ENCODE data around the gene RARA.

The RARA gene

GRCh38 chr17:40399185-40399584 is 90.2 kb downstream of the RARA start:
- no peaks in the 10 kb centered on the region for H3K9me3 ChIP-seq (ENCODE audit: control insufficient read depth, insufficient read depth, low read length)
- no peak overlapping the region for H3K9ac ChIP-seq (ENCODE audit: low read depth, low read length)
- peaks cover 52% of the 10 kb centered on the region for H3K36me3 ChIP-seq (ENCODE audit: insufficient read depth, low read length)
- no peaks in the 10 kb centered on the region for H3K4me1 ChIP-seq (ENCODE audit: insufficient read depth, low read length)

- Histone ChIP-seq H3K4me1 (ENCODE audit: insufficient read depth, low read length) (no peaks in the 10 kb centered on the region), H3K9me3 (ENCODE audit: control insufficient read depth, insufficient read depth, low read length) (no peaks in the 10 kb centered on the region), H3K36me3 (ENCODE audit: insufficient read depth, low read length) (peaks cover 59% of the 10 kb centered on the region), H3K9ac (ENCODE audit: low read depth, low read length) (no peak overlapping the region)
Observed at GRCh38 chr17:40402668-40403067, 93.7 kb downstream of the RARA start.

- Histone ChIP-seq H3K9ac (ENCODE audit: low read depth, low read length) (no peak overlapping the region), H3K36me3 (ENCODE audit: insufficient read depth, low read length) (peaks cover 52% of the 10 kb centered on the region)
Observed at GRCh38 chr17:40404003-40404402, 95.0 kb downstream of the RARA start.

More at GRCh38 chr17:40404003-40404402, 95.0 kb downstream of the RARA start:
- Histone ChIP-seq H3K9me3 (ENCODE audit: control insufficient read depth, insufficient read depth, low read length) (no peaks in the 10 kb centered on the region), H3K4me1 (ENCODE audit: insufficient read depth, low read length) (no peaks in the 10 kb centered on the region)
